Ishikawa (cell line): ENCODE results near the gene SREBF1.

Source experiments
- CREB1 ChIP-seq: IDR thresholded peaks from 2 replicates; pipeline ENCODE4 v1.6.1; 2012; ENCODE audit warnings: low read depth
- EGR1 ChIP-seq: IDR thresholded peaks from 2 replicates; pipeline ENCODE4 v1.6.1; 2012
- EP300 ChIP-seq: IDR thresholded peaks from 2 replicates; pipeline ENCODE4 v1.6.1; 2012; ENCODE audit warnings: borderline replicate concordance
- FOXM1 ChIP-seq: IDR thresholded peaks from 2 replicates; pipeline ENCODE4 v1.6.1; 2012; ENCODE audit warnings: low read depth, borderline replicate concordance
- MAX ChIP-seq: IDR thresholded peaks from 2 replicates; pipeline ENCODE4 v1.6.1; 2012
- NFIC ChIP-seq: IDR thresholded peaks from 2 replicates; pipeline ENCODE4 v1.6.1; 2012
- RAD21 ChIP-seq: IDR thresholded peaks from 2 replicates; pipeline ENCODE4 v1.6.1; 2012; ENCODE audit warnings: low read depth
- REST ChIP-seq: IDR thresholded peaks from 2 replicates; pipeline ENCODE4 v1.6.1; 2012; ENCODE audit warnings: low read depth, mild to moderate bottlenecking
- TAF1 ChIP-seq: IDR thresholded peaks from 2 replicates; pipeline ENCODE4 v1.6.1; 2012; ENCODE audit warnings: low read depth, mild to moderate bottlenecking
- TCF12 ChIP-seq: IDR thresholded peaks from 2 replicates; pipeline ENCODE4 v1.6.1; 2012; ENCODE audit warnings: low read depth
- TEAD4 ChIP-seq: IDR thresholded peaks from 2 replicates; pipeline ENCODE4 v1.6.1; 2012
- USF1 ChIP-seq: IDR thresholded peaks from 2 replicates; pipeline ENCODE4 v1.6.1; 2012
- YY1 ChIP-seq: IDR thresholded peaks from 2 replicates; pipeline ENCODE4 v1.6.1; 2012; ENCODE audit warnings: low read depth
- ZBTB7A ChIP-seq: IDR thresholded peaks from 2 replicates; pipeline ENCODE4 v1.6.1; 2012; ENCODE audit warnings: low read depth

GRCh38 chr17:17877529-17878358, 41.0 kb upstream of the SREBF1 start:
- TF ChIP-seq TEAD4 (peak; percentile 77), EP300 (peak; percentile 79), REST (0 out of 2 replicates have a peak, but pooled peaks have one; percentile 21), CREB1 (no peak), RAD21 (no peak), TAF1 (no peak), USF1 (no peak), YY1 (0 out of 2 replicates have a peak, but pooled peaks have one; percentile 32), MAX (peak; percentile 20), TCF12 (peak; percentile 84), EGR1 (no peak), ZBTB7A (no peak), NFIC (peak; percentile 78), FOXM1 (peak; percentile 81)
